ENCODE results near the gene SEC23B.

DNA sequence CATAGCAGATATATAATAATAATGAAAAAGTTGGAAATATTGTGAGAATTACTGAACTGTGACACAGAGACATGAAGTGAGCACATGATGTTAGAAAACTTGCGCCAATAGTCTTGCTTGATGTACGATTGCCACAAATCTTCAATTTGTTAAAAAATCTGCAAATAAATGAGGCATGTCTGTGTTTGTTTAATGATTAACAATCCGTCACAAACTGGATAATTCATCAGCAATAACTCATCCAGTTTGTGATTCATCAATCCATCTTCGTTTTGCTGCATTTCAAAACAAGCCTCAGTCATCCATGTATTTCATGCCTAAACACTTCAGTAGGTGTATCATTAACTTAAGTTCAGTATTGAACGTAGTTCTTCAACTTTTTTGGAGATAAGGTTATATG, 34.0 kb downstream of the SEC23B start:
- TF ChIP-seq CTCF (IDR thresholded peaks at IDR 0.05) (no peak), FOXP4 (CRISPR knock-in tag; IDR thresholded peaks at IDR 0.05) (no peak), GABPB1 (CRISPR knock-in tag; IDR thresholded peaks at IDR 0.05) (no peak), JUN (CRISPR knock-in tag; IDR thresholded peaks at IDR 0.05) (no peak), FOXP1 (CRISPR knock-in tag; IDR thresholded peaks at IDR 0.05; ENCODE audit: borderline replicate concordance) (no peak), FOXJ3 (CRISPR knock-in tag; IDR thresholded peaks at IDR 0.05; ENCODE audit: borderline replicate concordance) (no peak), TCF7 (CRISPR knock-in tag; IDR thresholded peaks at IDR 0.05; ENCODE audit: low read depth) (no peak)
- TF ChIP-seq, protein P1, sequence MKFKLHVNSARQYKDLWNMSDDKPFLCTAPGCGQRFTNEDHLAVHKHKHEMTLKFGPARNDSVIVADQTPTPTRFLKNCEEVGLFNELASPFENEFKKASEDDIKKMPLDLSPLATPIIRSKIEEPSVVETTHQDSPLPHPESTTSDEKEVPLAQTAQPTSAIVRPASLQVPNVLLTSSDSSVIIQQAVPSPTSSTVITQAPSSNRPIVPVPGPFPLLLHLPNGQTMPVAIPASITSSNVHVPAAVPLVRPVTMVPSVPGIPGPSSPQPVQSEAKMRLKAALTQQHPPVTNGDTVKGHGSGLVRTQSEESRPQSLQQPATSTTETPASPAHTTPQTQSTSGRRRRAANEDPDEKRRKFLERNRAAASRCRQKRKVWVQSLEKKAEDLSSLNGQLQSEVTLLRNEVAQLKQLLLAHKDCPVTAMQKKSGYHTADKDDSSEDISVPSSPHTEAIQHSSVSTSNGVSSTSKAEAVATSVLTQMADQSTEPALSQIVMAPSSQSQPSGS (CRISPR knock-in tag; IDR thresholded peaks at IDR 0.05; ENCODE audit: borderline replicate concordance, low read depth): no peak

All from WTC11 (cell line).